Measurements from ENCODE around the gene POLG. TPM values are rescaled to one million over a fixed set of nuclear protein-coding genes. Genes with fewer than 3 reads are reported as not detected.

The POLG gene
- polyA plus RNA-seq, 2 of the 4 experiments (the other 2 are of a cell fraction) = 24.1 to 50.2 TPM

GRCh38 chr15:89345248-89345647 is 10.6 kb upstream of the POLG start:
- Histone ChIP-seq H3K4me1 (no peaks in the 10 kb centered on the region), H3K4me2 (no peak overlapping the region), H3K9me3 (no peaks in the 10 kb centered on the region), H3K27ac (no peak overlapping the region), H3K4me3 (no peak overlapping the region)
- 61% methylated on average over 4 of the region's 4 CpGs for WGBS (ENCODE audit: missing lambda C conversion rate)
- DNase-seq (ENCODE audit: low read depth in 1 of 2, low spot score in 1 of 2) = no peak
- POLR2A ChIA-PET = interaction anchor here (0.6 kb wide), 1 partner anchor 21 kb away, joined by 4 read pairs; no protein-coding TSS in a partner anchor
- ATAC-seq = no peak
- TF ChIP-seq MAFK (IDR thresholded peaks at IDR 0.05; ENCODE audit: partially characterized antibody) (peak; percentile 76), EHF (CRISPR knock-in tag; IDR thresholded peaks at IDR 0.05) (no peak)
- CTCF ChIA-PET = interaction anchor here (0.6 to 34.7 kb wide), 8 partner anchors 12 to 127 kb away, joined by 3 to 593 read pairs (median 4); no protein-coding TSS in a partner anchor
- FAIRE-seq = no peak

- ChIA-PET POLR2A (interaction anchor here (0.6 kb wide), 1 partner anchor 104 kb away, joined by 4 read pairs; no protein-coding TSS in a partner anchor), CTCF (interaction anchor here (0.6 to 34.7 kb wide), 3 partner anchors 13 to 130 kb away, joined by 4 to 593 read pairs (median 9); no protein-coding TSS in a partner anchor)
- Histone ChIP-seq H3K4me2 (no peak overlapping the region), H3K27ac (no peak overlapping the region), H3K4me3 (no peak overlapping the region), H3K9me3 (no peaks in the 10 kb centered on the region), H3K4me1 (no peaks in the 10 kb centered on the region)
- DNase-seq (ENCODE audit: low read depth in 1 of 2, low spot score in 1 of 2) = no peak
- no peak for FAIRE-seq
- WGBS (ENCODE audit: missing lambda C conversion rate) = 86% methylated on average over 2 of the region's 3 CpGs
- ATAC-seq = no peak
- no peak for TF ChIP-seq PBX3 (IDR thresholded peaks at IDR 0.05)
- TF ChIP-seq, protein P1, sequence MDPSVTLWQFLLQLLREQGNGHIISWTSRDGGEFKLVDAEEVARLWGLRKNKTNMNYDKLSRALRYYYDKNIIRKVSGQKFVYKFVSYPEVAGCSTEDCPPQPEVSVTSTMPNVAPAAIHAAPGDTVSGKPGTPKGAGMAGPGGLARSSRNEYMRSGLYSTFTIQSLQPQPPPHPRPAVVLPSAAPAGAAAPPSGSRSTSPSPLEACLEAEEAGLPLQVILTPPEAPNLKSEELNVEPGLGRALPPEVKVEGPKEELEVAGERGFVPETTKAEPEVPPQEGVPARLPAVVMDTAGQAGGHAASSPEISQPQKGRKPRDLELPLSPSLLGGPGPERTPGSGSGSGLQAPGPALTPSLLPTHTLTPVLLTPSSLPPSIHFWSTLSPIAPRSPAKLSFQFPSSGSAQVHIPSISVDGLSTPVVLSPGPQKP (IDR thresholded peaks at IDR 0.05; ENCODE audit: low read depth, low read length) = no peak
- no peak for TF ChIP-seq CEBPB (IDR thresholded peaks at IDR 0.05)
Observed at GRCh38 chr15:89342840-89343239, 8.2 kb upstream of the POLG start.

- Histone ChIP-seq H3K9me3 (no peaks in the 10 kb centered on the region), H3K4me3 (no peak overlapping the region), H3K4me2 (no peak overlapping the region), H3K27ac (no peak overlapping the region), H3K4me1 (no peaks in the 10 kb centered on the region)
- ChIA-PET CTCF (interaction anchor here (0.8 to 34.7 kb wide), 5 partner anchors 11 to 437 kb away, joined by 3 to 593 read pairs (median 3); no protein-coding TSS in a partner anchor), POLR2A (no interaction called here)
- 70% methylated on average over 8 of the region's 8 CpGs for WGBS (ENCODE audit: missing lambda C conversion rate)
- ATAC-seq = peak in 1 of 2 experiments; percentile 22; a peak in 2 of 6 replicates
- FAIRE-seq = no peak
- DNase-seq (ENCODE audit: low read depth in 1 of 2, low spot score in 1 of 2) = no peak
- peak; percentile 13 for TF ChIP-seq MAFK (IDR thresholded peaks at IDR 0.05; ENCODE audit: partially characterized antibody)
- no peak for TF ChIP-seq RARB (CRISPR knock-in tag; IDR thresholded peaks at IDR 0.05)
Observed at GRCh38 chr15:89341316-89342005, 6.8 kb upstream of the POLG start.

GRCh38 chr15:89340573-89340972 is 5.9 kb upstream of the POLG start:
- no peak for TF ChIP-seq HOXB5 (CRISPR knock-in tag; IDR thresholded peaks at IDR 0.05)
- TF ChIP-seq RCOR1 (IDR thresholded peaks at IDR 0.05; ENCODE audit: low read depth, low read length) = no peak
- TF ChIP-seq ZNF302 (CRISPR knock-in tag; IDR thresholded peaks at IDR 0.05) = no peak
- Histone ChIP-seq H3K4me3 (no peak overlapping the region), H3K4me2 (no peak overlapping the region), H3K9me3 (no peaks in the 10 kb centered on the region), H3K27ac (no peak overlapping the region), H3K4me1 (peaks cover 5% of the 10 kb centered on the region; the same call in 2 of the 3 replicates)
- no peak for FAIRE-seq
- CTCF ChIA-PET = interaction anchor here (1.1 to 34.7 kb wide), 4 partner anchors 10 to 436 kb away, joined by 3 to 593 read pairs (median 6); no protein-coding TSS in a partner anchor
- POLR2A ChIA-PET = no interaction called here
- no peak; a peak in 1 of 6 replicates for ATAC-seq
- no peak for DNase-seq (ENCODE audit: low read depth in 1 of 2, low spot score in 1 of 2)
- 65% methylated on average over 7 of the region's 7 CpGs for WGBS (ENCODE audit: missing lambda C conversion rate)

DNA sequence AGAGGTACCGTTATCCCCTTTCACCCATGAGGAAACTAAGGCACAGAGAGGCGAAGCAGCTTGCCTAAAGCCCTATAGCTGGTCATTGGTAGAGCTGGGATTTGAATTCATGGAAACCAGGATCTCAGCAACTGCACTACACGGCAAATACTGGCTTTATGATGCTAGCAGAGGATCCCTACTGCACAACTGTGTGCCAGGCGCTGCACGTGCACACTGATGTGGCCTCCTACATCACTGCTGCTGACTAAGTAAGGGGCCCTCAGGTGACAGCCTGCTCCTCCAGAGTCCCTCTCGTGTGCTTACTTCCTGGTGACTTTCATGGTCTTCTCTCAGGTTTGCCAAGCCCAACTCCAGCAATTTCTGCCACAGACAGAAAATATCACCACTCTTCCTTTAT is 3.4 kb upstream of the POLG start:
- WGBS (ENCODE audit: missing lambda C conversion rate) = 74% methylated on average over 6 of the region's 6 CpGs
- DNase-seq (ENCODE audit: low read depth in 1 of 2, low spot score in 1 of 2) (no peak), FAIRE-seq (no peak), ATAC-seq (no peak)
- ChIA-PET POLR2A (no interaction called here), CTCF (interaction anchor here (0.8 to 34.7 kb wide), 7 partner anchors 19 to 162 kb away, joined by 3 to 593 read pairs (median 3); no protein-coding TSS in a partner anchor)
- Histone ChIP-seq H3K27ac (no peak overlapping the region), H3K4me2 (no peak overlapping the region), H3K4me1 (peaks cover 12% of the 10 kb centered on the region), H3K4me3 (no peak overlapping the region), H3K9me3 (no peaks in the 10 kb centered on the region)
- no peak for TF ChIP-seq TFCP2L1 (CRISPR knock-in tag; IDR thresholded peaks at IDR 0.05)
- TF ChIP-seq ESRRA (IDR thresholded peaks at IDR 0.05; ENCODE audit: borderline replicate concordance, low read length) = no peak
- TF ChIP-seq, protein P2, sequence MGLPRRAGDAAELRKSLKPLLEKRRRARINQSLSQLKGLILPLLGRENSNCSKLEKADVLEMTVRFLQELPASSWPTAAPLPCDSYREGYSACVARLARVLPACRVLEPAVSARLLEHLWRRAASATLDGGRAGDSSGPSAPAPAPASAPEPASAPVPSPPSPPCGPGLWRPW (IDR thresholded peaks at IDR 0.05) = no peak
- TF ChIP-seq, protein P3, sequence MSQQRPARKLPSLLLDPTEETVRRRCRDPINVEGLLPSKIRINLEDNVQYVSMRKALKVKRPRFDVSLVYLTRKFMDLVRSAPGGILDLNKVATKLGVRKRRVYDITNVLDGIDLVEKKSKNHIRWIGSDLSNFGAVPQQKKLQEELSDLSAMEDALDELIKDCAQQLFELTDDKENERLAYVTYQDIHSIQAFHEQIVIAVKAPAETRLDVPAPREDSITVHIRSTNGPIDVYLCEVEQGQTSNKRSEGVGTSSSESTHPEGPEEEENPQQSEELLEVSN (IDR thresholded peaks at IDR 0.05; ENCODE audit: borderline replicate concordance, low read depth) = no peak
- TF ChIP-seq CHD4 (IDR thresholded peaks at IDR 0.05; ENCODE audit: borderline replicate concordance) = no peak
- TF ChIP-seq HOXB13 (CRISPR knock-in tag; IDR thresholded peaks at IDR 0.05; ENCODE audit: low read depth) = no peak
- no peak for TF ChIP-seq BHLHE40 (IDR thresholded peaks at IDR 0.05; ENCODE audit: low read depth, low read length)
- no peak for TF ChIP-seq HEYL (CRISPR knock-in tag; IDR thresholded peaks at IDR 0.05)
- no peak for TF ChIP-seq HOXB5 (CRISPR knock-in tag; IDR thresholded peaks at IDR 0.05)
- no peak for TF ChIP-seq PBX3 (IDR thresholded peaks at IDR 0.05)
- TF ChIP-seq EP300 (IDR thresholded peaks at IDR 0.05) = no peak
- no peak for TF ChIP-seq ZC3H11A (IDR thresholded peaks at IDR 0.05)
